Vagina (tissue), 2 donors: Measurements from ENCODE around the gene ARHGAP32. TPM values are rescaled to one million over a fixed set of nuclear protein-coding genes. Genes with fewer than 3 reads are reported as not detected.

Experiments used
- DNase-seq, 2 donors: peaks; one replicate each; pipeline ENCODE4 v3.0.0-alpha.2; 2017; ENCODE audit errors: extremely low spot score in 2 of 2
- H3K27ac ChIP-seq: fragments of 200-600 bp; sonication (generic); one replicate; pipeline ENCODE4 v1.5.1; 2019
- H3K27me3 ChIP-seq: fragments of 200-600 bp; sonication (generic); one replicate; pipeline ENCODE4 v1.5.1; 2019
- H3K36me3 ChIP-seq, 2 donors: fragments of 200-600 bp; sonication (generic); one replicate each; pipeline ENCODE4 v1.5.1; 2017 to 2019
- H3K4me1 ChIP-seq: fragments of 200-600 bp; sonication (generic); one replicate; pipeline ENCODE4 v1.5.1; 2019
- H3K4me3 ChIP-seq, 2 donors: fragments of 200-600 bp; sonication (generic); 1 replicate in 1 of 2; 2 replicates in 1 of 2; pipeline ENCODE4 v1.5.1; 2016 to 2019
- H3K9me3 ChIP-seq: fragments of 200-600 bp; sonication (generic); one replicate; pipeline ENCODE4 v1.5.1; 2019
- POLR2A ChIP-seq, 2 donors: fragments of 450-650 bp; IDR thresholded peaks; one replicate each; pipeline ENCODE4 v1.6.1; 2017; ENCODE audit warnings: antibody characterized with exemption in 2 of 2, mild to moderate bottlenecking in 2 of 2, moderate library complexity in 2 of 2
- POLR2AphosphoS5 ChIP-seq, 2 donors: sonication (generic); formaldehyde crosslinking; IDR thresholded peaks; one replicate each; pipeline ENCODE4 v1.9.0; 2017; ENCODE audit warnings: antibody characterized with exemption in 2 of 2, mild to moderate bottlenecking in 2 of 2, low read depth in 1 of 2; ENCODE audit not compliant: insufficient read depth in 1 of 2
- intact Hi-C: fragments of 100-400 bp; cut with DNase I; formaldehyde crosslinking; loops from one replicate; pipeline ENCODE4 v1.15.1; 2023
- total RNA-seq: library from RNA; depleted of rRNA; stranded (reverse); fragments of >200 nt; gene quantifications from one replicate; pipeline ENCODE4 v1.2.3, GENCODE V29; 2016
- TF ChIP-seq, protein P1 (sequence below), 3 experiments: fragments of 450-650 bp in 2 of 3; fragments of 200-600 bp in 1 of 3; sonication (generic) in 1 of 3; IDR thresholded peaks; one replicate each; pipeline ENCODE4 v1.5.1; 2017 to 2019; ENCODE audit warnings: antibody characterized with exemption in 3 of 3, mild to moderate bottlenecking in 2 of 3, moderate library complexity in 2 of 3

The ARHGAP32 gene
- total RNA-seq, 1 donor from 2014 or later: 42.0 TPM

DNA sequence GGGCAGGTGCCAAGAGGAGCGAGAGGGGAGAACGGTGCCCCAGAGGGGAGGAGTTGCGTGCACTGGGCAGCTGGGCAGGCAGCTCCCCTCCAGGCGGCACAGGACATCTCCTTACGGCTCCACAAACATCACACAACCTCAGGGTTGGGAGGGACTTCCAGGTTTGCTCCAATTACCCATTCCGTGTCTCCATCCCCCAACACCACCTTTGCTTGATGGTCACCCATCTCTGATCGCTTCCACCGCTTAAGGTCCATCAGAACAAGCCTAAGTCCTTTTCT lies 235.0 kb downstream of the ARHGAP32 start:
- H3K4me3 ChIP-seq: no peak overlapping the region
- DNase-seq: no peak
- intact Hi-C loops: loop anchor here (10.0 kb wide), 1 partner anchor 72 kb away; no protein-coding TSS in a partner anchor
- no peaks in the 10 kb centered on the region for H3K9me3 ChIP-seq
- no peaks in the 10 kb centered on the region for H3K27me3 ChIP-seq
- no peaks in the 10 kb centered on the region for H3K4me1 ChIP-seq
- TF ChIP-seq, protein P1, sequence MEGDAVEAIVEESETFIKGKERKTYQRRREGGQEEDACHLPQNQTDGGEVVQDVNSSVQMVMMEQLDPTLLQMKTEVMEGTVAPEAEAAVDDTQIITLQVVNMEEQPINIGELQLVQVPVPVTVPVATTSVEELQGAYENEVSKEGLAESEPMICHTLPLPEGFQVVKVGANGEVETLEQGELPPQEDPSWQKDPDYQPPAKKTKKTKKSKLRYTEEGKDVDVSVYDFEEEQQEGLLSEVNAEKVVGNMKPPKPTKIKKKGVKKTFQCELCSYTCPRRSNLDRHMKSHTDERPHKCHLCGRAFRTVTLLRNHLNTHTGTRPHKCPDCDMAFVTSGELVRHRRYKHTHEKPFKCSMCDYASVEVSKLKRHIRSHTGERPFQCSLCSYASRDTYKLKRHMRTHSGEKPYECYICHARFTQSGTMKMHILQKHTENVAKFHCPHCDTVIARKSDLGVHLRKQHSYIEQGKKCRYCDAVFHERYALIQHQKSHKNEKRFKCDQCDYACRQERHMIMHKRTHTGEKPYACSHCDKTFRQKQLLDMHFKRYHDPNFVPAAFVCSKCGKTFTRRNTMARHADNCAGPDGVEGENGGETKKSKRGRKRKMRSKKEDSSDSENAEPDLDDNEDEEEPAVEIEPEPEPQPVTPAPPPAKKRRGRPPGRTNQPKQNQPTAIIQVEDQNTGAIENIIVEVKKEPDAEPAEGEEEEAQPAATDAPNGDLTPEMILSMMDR (IDR thresholded peaks at IDR 0.05): no peak
- TF ChIP-seq POLR2A (IDR thresholded peaks at IDR 0.05) (no peak), POLR2AphosphoS5 (IDR thresholded peaks at IDR 0.05; ENCODE audit: insufficient read depth in 1 of 2, low read depth in 1 of 2) (no peak)
- H3K36me3 ChIP-seq: no peaks in the 10 kb centered on the region
- no peak overlapping the region for H3K27ac ChIP-seq

DNA sequence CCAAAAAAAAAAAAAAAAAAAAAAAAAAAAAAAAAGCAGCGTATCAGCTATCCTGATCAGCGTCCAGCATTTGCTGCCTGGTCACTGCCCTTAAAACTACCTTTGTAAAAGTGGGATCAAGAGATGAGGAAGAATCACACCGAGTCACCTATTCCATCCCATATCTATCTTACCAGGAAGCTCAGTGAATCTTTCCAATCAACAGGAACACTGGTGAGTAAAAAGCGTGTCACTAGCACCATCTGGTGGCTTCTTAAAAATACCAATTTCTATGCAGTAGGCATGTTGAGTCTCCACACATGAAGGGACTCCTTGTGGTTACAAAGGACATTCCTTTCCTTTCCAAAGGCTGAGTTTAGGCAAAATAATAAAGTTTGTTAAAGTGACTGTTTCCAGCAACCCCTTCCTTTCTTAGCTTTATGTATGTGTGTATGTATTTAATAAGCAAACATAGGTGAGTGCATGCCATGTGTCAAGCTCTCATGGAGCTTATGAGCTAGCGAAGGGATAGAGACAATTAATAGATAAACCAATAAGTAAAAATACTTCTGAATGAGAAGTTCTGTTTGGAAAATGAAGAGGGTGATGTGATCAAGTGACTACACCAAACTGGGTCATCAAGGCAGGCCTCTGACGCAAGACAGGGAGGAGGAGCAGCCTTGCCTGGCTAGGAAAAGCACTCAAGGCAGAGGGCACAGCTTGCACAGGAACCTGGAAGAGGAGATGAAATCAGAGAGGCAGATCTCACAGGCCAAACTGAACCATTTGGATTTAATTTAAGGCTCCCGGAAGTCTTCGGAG lies 235.5 kb downstream of the ARHGAP32 start:
- no peaks in the 10 kb centered on the region for H3K36me3 ChIP-seq
- no peak for DNase-seq
- intact Hi-C loops: loop anchor here (10.0 kb wide), 1 partner anchor 72 kb away; no protein-coding TSS in a partner anchor
- no peaks in the 10 kb centered on the region for H3K4me1 ChIP-seq
- TF ChIP-seq, protein P1 (IDR thresholded peaks at IDR 0.05): peak; percentile 44 to 70 (median 68)
- TF ChIP-seq POLR2A (IDR thresholded peaks at IDR 0.05): no peak
- peak in 1 of 2 donors; percentile 33 for TF ChIP-seq POLR2AphosphoS5 (IDR thresholded peaks at IDR 0.05; ENCODE audit: insufficient read depth in 1 of 2, low read depth in 1 of 2)
- no peaks in the 10 kb centered on the region for H3K9me3 ChIP-seq
- H3K4me3 ChIP-seq: no peak overlapping the region
- no peaks in the 10 kb centered on the region for H3K27me3 ChIP-seq
- H3K27ac ChIP-seq: no peak overlapping the region

DNA sequence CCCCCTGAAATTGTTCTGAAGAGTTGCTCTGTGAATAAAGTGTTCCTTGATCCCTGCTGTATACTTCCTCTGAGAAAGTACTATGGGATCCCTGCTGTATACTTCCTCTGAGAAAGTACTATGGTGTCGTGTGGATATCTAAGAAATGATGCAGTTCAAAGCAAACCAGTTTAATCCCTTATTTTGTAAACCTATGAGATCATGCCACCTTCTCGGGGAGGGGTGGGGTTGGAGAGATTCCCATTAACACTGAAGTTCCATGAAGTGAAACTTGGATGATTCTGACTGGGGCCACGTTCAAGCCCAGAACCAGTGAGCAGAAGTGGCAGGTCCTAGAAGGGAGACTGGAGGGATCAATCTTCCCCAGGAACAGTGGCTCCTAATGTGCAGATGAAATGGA lies 236.5 kb downstream of the ARHGAP32 start:
- Histone ChIP-seq H3K4me3 (no peak overlapping the region), H3K36me3 (no peaks in the 10 kb centered on the region), H3K27me3 (no peaks in the 10 kb centered on the region), H3K9me3 (no peaks in the 10 kb centered on the region), H3K4me1 (no peaks in the 10 kb centered on the region), H3K27ac (no peak overlapping the region)
- TF ChIP-seq POLR2A (IDR thresholded peaks at IDR 0.05): no peak
- TF ChIP-seq POLR2AphosphoS5 (IDR thresholded peaks at IDR 0.05; ENCODE audit: insufficient read depth in 1 of 2, low read depth in 1 of 2): no peak
- TF ChIP-seq, protein P1 (IDR thresholded peaks at IDR 0.05): no peak
- DNase-seq: no peak
- intact Hi-C loops: loop anchor here (10.0 kb wide), 1 partner anchor 71 kb away; no protein-coding TSS in a partner anchor

DNA sequence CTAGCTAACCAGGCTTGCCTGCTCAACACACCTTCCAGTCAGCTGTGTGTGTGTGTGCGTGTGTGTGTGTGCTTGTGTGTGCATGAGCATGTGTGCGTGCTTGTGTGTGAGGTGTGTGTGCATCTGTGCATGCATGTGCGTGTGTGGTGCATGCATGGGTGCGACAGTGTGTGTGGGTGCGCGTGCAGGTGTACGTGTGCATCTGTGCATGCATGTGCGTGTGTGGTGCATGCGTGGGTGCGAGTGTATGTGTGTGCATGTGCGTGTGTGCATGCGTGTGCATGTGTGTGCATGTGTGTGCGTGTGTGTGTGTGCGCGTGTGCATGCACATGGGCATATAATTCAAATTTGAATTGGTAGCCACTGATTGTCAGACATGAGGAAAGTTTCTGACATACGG lies 239.0 kb downstream of the ARHGAP32 start:
- intact Hi-C loops: loop anchor here (10.0 kb wide), 1 partner anchor 68 kb away; no protein-coding TSS in a partner anchor
- no peaks in the 10 kb centered on the region for H3K36me3 ChIP-seq
- TF ChIP-seq POLR2AphosphoS5 (IDR thresholded peaks at IDR 0.05; ENCODE audit: insufficient read depth in 1 of 2, low read depth in 1 of 2) (no peak), POLR2A (IDR thresholded peaks at IDR 0.05) (no peak)
- TF ChIP-seq, protein P1 (IDR thresholded peaks at IDR 0.05): no peak
- H3K27me3 ChIP-seq: no peaks in the 10 kb centered on the region
- no peak overlapping the region for H3K27ac ChIP-seq
- no peak overlapping the region for H3K4me3 ChIP-seq
- H3K9me3 ChIP-seq: no peaks in the 10 kb centered on the region
- H3K4me1 ChIP-seq: no peaks in the 10 kb centered on the region
- no peak for DNase-seq
